ENCODE measurements around the gene TOX2. TPM values are rescaled to one million over a fixed set of nuclear protein-coding genes. Genes with fewer than 3 reads are reported as not detected.

TOX2 gene
- total and polyA plus RNA-seq, 2 of the 4 experiments (the other 2 are of a cell fraction), result 1.3 to 17.5 TPM

GRCh38 chr20:43981540-43981939 lies 66.9 kb downstream of the TOX2 start:
- Histone ChIP-seq H4K8ac (ENCODE audit: low read depth in 2 of 2, low read length in 2 of 2) (no peak overlapping the region), H4K20me1 (ENCODE audit: insufficient read depth, low read length) (0 out of 2 replicates have a peak, but pooled peaks cover 14% of the 10 kb centered on the region), H3K4me1 (ENCODE audit: control insufficient read depth, insufficient read depth, low read length) (peaks cover 6% of the 10 kb centered on the region), H2AFZ (replicated peaks; ENCODE audit: low read length, poor library complexity) (no peak overlapping the region), H3K36me3 (ENCODE audit: control insufficient read depth, insufficient read depth, low read length) (peaks cover 5% of the 10 kb centered on the region; the same call in 1 of the 2 replicates), H3K79me1 (ENCODE audit: low read depth in 1 of 2, low read length in 2 of 2) (peaks cover 17 to 67% of the 10 kb centered on the region in 2 experiments), H3K18ac (ENCODE audit: low read depth, low read length) (no peak overlapping the region), H3K9me1 (ENCODE audit: insufficient read depth, low read length) (peaks cover 12% of the 10 kb centered on the region), H2BK5ac (ENCODE audit: low read depth, low read length, poor library complexity, severe bottlenecking) (no peak overlapping the region), H2BK20ac (ENCODE audit: low read depth, low read length) (no peak overlapping the region), H3K9ac (ENCODE audit: low read depth, low read length) (no peak overlapping the region), H3K14ac (replicated peaks; ENCODE audit: low read depth, low read length) (no peak overlapping the region), H3K9me3 (ENCODE audit: control insufficient read depth, insufficient read depth, low read length) (no peaks in the 10 kb centered on the region), H3K4me2 (ENCODE audit: low read depth, low read length) (no peak overlapping the region), H3K23ac (ENCODE audit: low read depth, low read length) (no peak overlapping the region), H4K91ac (ENCODE audit: insufficient read depth, low read depth, low read length) (no peak overlapping the region), H4K5ac (ENCODE audit: low read depth, low read length) (no peak overlapping the region), H2BK120ac (ENCODE audit: low read depth, low read length) (no peak overlapping the region), H3K4me3 (ENCODE audit: insufficient read depth, low read depth, low read length) (no peak overlapping the region), H3K4ac (ENCODE audit: low read depth, low read length) (no peak overlapping the region), H3K56ac (ENCODE audit: extremely low read depth, insufficient read depth, low read length) (no peak overlapping the region), H2AK9ac (replicated peaks; ENCODE audit: low read depth, low read length, poor library complexity) (no peak overlapping the region), H2BK15ac (ENCODE audit: low read depth, low read length) (no peak overlapping the region), H3K27me3 (ENCODE audit: control insufficient read depth, insufficient read depth, low read length) (no peaks in the 10 kb centered on the region), H2AK5ac (ENCODE audit: low read depth, low read length) (no peak overlapping the region), H3K27ac (ENCODE audit: insufficient read depth, low read length) (no peak overlapping the region)
- WGBS, 2 experiments (ENCODE audit: extremely low coverage in 2 of 2, insufficient read length in 1 of 2), result 81% methylated on average over 4 of the region's 4 CpGs; no CpG with 5 or more reads in 1 of the 2 experiments
- dilution Hi-C loops (cut with HindIII; ENCODE audit: low sequenced_read_pairs, unreplicated experiment), result no loop called here
- DNase-seq (no peak), ATAC-seq (ENCODE audit: low read depth) (no peak)
- no TSS peak for BruUV-seq (replicated peaks)
- intact Hi-C loops (cut with micrococcal nuclease), result no loop called here
- ChIA-PET POLR2A (ENCODE audit: unreplicated experiment) (no interaction called here), CTCF (interaction anchor here (0.6 kb wide), 1 partner anchor 99 kb away, joined by 3 read pairs; no protein-coding TSS in a partner anchor)
- in situ Hi-C loops (cut with MboI; ENCODE audit: low sequenced_read_pairs), result no loop called here
- no peak for TF ChIP-seq ELK1 (IDR thresholded peaks at IDR 0.05; ENCODE audit: borderline replicate concordance, low read depth, low read length)

Data from IMR-90 (cell line).